K562 (cell line): ENCODE measurements around the gene TESMIN.

Experiments used
- HIVEP1 ChIP-seq: fragments of 250-450 bp; sonication (Bioruptor Pico); IDR thresholded peaks from 2 replicates; pipeline ENCODE4 v1.4.0; 2020; ENCODE audit warnings: mild to moderate bottlenecking
- TF ChIP-seq, protein P1 (sequence below), 3 experiments: IDR thresholded peaks in 2 of 3; conservative IDR thresholded peaks in 1 of 3; 2 replicates each; pipeline ENCODE4 v1.5.1; 2011 to 2012; ENCODE audit warnings: low read length in 3 of 3, mild to moderate bottlenecking in 3 of 3, control low read depth in 2 of 3, improper control_type of control experiment in 1 of 3, inconsistent platforms in 1 of 3, low read depth in 1 of 3, mixed read lengths in 1 of 3, moderate library complexity in 1 of 3; ENCODE audit not compliant: insufficient read depth in 2 of 3
- TF ChIP-seq, protein P2 (sequence below): fragments of 450-650 bp; IDR thresholded peaks from 2 replicates; pipeline ENCODE4 v1.7.0; 2016; ENCODE audit warnings: borderline replicate concordance

DNA sequence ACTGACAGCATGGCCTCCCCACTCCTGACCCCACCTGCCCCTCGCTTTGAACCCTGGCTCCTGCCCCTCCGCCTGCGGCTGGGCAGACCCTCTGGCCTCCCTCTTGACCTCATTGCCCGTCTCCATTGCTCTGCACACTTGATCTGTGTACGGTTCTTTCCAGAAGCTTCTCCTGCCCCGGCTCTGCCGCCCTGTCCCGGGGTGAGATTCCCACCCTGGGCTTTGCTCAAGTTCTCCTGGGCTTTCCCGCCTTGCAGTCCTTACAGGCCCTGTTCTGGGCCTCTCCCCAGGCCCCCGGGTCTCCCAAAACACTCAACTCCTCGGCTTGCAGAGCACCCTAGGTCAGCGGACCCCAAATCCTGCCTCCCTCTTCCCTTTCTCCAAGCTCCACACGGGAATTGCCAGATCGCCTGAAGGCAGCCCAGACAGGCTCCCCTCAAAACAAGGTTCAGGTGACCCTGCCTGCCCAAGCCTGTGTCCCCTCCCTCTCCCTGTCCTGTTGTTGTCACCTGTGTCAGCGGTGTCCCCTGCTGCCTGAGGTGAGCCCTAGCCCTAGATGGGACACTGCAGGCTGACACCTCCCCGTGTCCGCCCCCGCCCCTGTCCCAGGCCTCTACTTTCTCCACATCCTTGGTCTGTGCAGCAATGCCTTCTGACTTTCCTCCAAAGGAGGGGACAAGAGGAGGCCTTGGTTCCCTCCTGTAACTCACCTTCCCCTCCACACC is 65.5 kb downstream of the TESMIN start:
- TF ChIP-seq, protein P1, sequence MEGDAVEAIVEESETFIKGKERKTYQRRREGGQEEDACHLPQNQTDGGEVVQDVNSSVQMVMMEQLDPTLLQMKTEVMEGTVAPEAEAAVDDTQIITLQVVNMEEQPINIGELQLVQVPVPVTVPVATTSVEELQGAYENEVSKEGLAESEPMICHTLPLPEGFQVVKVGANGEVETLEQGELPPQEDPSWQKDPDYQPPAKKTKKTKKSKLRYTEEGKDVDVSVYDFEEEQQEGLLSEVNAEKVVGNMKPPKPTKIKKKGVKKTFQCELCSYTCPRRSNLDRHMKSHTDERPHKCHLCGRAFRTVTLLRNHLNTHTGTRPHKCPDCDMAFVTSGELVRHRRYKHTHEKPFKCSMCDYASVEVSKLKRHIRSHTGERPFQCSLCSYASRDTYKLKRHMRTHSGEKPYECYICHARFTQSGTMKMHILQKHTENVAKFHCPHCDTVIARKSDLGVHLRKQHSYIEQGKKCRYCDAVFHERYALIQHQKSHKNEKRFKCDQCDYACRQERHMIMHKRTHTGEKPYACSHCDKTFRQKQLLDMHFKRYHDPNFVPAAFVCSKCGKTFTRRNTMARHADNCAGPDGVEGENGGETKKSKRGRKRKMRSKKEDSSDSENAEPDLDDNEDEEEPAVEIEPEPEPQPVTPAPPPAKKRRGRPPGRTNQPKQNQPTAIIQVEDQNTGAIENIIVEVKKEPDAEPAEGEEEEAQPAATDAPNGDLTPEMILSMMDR (IDR thresholded peaks at IDR 0.05 in 2 of 3, conservative IDR thresholded peaks at IDR 0.05 in 1 of 3; ENCODE audit: insufficient read depth in 2 of 3, low read depth in 1 of 3, low read length in 3 of 3), result no peak
- TF ChIP-seq, protein P2, sequence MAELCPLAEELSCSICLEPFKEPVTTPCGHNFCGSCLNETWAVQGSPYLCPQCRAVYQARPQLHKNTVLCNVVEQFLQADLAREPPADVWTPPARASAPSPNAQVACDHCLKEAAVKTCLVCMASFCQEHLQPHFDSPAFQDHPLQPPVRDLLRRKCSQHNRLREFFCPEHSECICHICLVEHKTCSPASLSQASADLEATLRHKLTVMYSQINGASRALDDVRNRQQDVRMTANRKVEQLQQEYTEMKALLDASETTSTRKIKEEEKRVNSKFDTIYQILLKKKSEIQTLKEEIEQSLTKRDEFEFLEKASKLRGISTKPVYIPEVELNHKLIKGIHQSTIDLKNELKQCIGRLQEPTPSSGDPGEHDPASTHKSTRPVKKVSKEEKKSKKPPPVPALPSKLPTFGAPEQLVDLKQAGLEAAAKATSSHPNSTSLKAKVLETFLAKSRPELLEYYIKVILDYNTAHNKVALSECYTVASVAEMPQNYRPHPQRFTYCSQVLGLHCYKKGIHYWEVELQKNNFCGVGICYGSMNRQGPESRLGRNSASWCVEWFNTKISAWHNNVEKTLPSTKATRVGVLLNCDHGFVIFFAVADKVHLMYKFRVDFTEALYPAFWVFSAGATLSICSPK, result no peak
- TF ChIP-seq HIVEP1, result no peak
